ENCODE measurements around the gene GPS1.

Gene GPS1

DNA sequence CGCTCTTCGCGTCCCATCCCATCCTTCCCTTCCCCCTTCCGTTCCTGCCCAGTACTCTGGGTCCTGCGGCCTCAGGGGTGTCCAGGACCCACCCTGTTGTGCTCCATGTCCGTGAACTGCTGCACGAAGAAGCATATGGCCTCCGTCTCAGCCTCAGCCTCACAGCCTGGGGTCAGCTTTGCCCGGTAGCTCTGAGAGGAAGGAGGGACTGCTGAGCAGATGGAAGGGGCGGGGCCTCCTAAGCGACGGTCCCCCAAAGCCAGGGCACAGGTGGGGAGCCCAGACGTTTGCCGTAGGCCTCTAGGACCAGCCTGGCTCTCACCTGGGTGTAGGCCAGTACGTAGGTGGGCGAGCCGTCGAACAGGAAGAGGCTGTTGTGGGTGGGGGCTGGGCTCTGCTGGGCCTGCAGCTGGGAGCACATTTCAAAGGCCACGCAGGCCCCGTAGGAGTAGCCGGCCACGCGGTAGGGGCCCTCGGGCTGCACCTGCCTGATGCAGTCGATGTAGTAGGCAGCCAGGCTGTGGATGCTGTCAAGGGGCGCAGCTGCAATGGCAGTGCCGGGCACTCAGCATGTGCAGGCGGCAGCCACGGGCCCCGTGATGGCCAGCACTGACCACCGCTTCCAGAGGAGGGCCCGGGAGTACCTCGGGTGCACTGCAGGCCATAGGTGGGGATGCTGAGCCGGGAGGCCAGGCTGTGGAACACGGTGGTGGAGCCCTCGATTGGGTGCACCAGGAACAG is 28.5 kb downstream of the GPS1 start:
- no peak for TF ChIP-seq CTCF (IDR thresholded peaks at IDR 0.05; ENCODE audit: low read depth, low read length)
- H3K4me3 ChIP-seq (ENCODE audit: low read depth, low read length), result no peak overlapping the region

DNA sequence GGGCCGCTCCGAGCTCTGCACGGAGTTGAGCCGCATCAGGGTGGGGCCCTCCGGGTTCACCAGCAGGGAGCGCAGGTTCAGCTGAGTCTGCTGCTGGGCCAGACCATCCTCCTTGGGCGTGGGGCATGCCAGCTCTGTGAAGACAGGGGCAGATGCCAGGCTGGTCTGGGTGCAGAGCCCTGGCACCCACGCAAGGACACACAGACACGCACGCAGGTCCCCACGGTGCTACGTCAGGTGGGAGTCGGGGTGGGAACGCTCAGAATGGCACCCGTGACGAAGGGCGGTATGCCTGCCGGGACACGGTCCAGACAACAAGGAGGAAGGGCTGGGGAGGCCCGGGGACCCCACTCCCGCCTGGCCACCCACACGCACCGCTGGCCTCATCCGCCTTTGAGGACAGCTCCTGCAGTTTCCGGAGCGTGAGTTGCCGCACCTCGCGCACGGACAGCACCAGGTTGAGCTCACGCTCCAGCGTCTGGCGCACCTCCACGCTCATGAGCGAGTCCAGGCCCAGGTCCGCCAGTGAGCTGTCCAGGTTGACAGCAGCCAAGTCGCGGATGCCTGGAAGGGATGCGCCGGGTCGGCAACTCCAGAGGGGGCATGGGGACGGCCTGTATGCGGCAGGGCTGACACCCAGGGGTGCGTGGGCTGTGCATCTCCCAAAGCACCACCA is 29.2 kb downstream of the GPS1 start:
- no peak for TF ChIP-seq CTCF (IDR thresholded peaks at IDR 0.05; ENCODE audit: low read depth, low read length)
- no peak overlapping the region for H3K4me3 ChIP-seq (ENCODE audit: low read depth, low read length)

- no peak overlapping the region for H3K4me3 ChIP-seq (ENCODE audit: low read depth, low read length)
- TF ChIP-seq CTCF (IDR thresholded peaks at IDR 0.05; ENCODE audit: low read depth, low read length), result no peak
Measured at GRCh38 chr17:82081546-82081945, 29.8 kb downstream of the GPS1 start.

- no peak for TF ChIP-seq CTCF (IDR thresholded peaks at IDR 0.05; ENCODE audit: low read depth, low read length)
- no peak overlapping the region for H3K4me3 ChIP-seq (ENCODE audit: low read depth, low read length)
Measured at GRCh38 chr17:82081966-82082365, 30.3 kb downstream of the GPS1 start.

- TF ChIP-seq CTCF (IDR thresholded peaks at IDR 0.05; ENCODE audit: low read depth, low read length), result no peak
Measured at GRCh38 chr17:82082456-82082855, 30.8 kb downstream of the GPS1 start.

GRCh38 chr17:82083009-82083408 is 31.3 kb downstream of the GPS1 start:
- no peak for TF ChIP-seq CTCF (IDR thresholded peaks at IDR 0.05; ENCODE audit: low read depth, low read length)
- H3K4me3 ChIP-seq (ENCODE audit: low read depth, low read length), result no peak overlapping the region

More at GRCh38 chr17:82082456-82082855, 30.8 kb downstream of the GPS1 start:
- no peak overlapping the region for H3K4me3 ChIP-seq (ENCODE audit: low read depth, low read length)
